SH-SY5Y (cell line): ENCODE results near the gene CD28.

ENCODE experiments used
- GATA2 ChIP-seq: IDR thresholded peaks from 2 replicates; pipeline ENCODE4 v1.6.1; 2011; ENCODE audit warnings: mild to moderate bottlenecking, low read depth, low read length
- GATA3 ChIP-seq: IDR thresholded peaks from 2 replicates; pipeline ENCODE4 v1.6.1; 2011; ENCODE audit warnings: low read depth, mild to moderate bottlenecking, low read length, moderate library complexity

DNA sequence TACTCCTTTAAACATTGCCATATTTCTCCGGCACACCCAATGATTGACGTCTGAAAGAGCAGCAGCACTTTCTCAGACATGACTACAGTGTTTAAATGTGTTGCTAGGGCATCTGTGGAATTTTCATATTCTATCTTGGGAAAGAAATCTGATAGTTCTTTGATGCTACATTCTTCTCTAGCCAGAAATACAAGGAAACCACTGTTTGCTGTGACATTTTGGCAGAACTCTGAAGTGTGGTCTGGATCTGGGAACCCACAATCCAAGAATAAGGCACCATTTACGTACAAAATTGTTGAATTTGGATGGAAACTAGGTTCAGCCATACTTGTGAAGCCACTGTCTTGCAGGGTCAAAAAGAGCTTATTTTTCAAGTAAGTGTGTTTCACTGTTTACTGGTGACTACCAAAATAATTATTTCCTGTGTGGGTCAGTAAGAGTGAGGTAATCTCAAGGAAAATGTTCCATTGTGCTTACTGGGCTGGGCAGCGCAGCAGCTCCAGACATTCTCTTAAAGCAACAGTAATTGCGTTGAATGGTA, 21.3 kb upstream of the CD28 start:
- TF ChIP-seq GATA2 (no peak), GATA3 (no peak)
